Colonic mucosa (tissue), 4 donors: Measurements from ENCODE around the gene PARK7. TPM values are rescaled to one million over a fixed set of nuclear protein-coding genes. Genes with fewer than 3 reads are reported as not detected.

Source experiments
- DNase-seq: peaks from one replicate; pipeline ENCODE4 v3.0.0-alpha.2; 2020
- H3K27ac ChIP-seq: fragments of 200-600 bp; one replicate; pipeline ENCODE4 v1.8.0; 2021
- H3K27me3 ChIP-seq: fragments of 200-600 bp; one replicate; pipeline ENCODE4 v1.8.0; 2021
- H3K36me3 ChIP-seq: fragments of 200-600 bp; one replicate; pipeline ENCODE4 v1.8.0; 2021
- H3K4me1 ChIP-seq: fragments of 200-600 bp; one replicate; pipeline ENCODE4 v1.8.0; 2021; ENCODE audit warnings: mild to moderate bottlenecking
- H3K4me3 ChIP-seq: fragments of 200-600 bp; one replicate; pipeline ENCODE4 v1.8.0; 2021
- H3K9ac ChIP-seq, 2 donors: one replicate each; pipeline ENCODE4 v1.7.0; 2013; ENCODE audit warnings: control low read depth in 2 of 2, low read depth in 2 of 2, low read length in 2 of 2
- H3K9me3 ChIP-seq: fragments of 200-600 bp; one replicate; pipeline ENCODE4 v1.8.0; 2021
- CTCF ChIP-seq: fragments of 200-600 bp; IDR thresholded peaks from one replicate; pipeline ENCODE4 v1.8.0; 2022; ENCODE audit warnings: antibody characterized with exemption, mild to moderate bottlenecking
- intact Hi-C: fragments of 100-400 bp; cut with DNase I; formaldehyde crosslinking; loops from one replicate; pipeline ENCODE4 v1.14.1; 2022
- total RNA-seq, 2 donors: library from RNA; stranded (reverse); fragmentation: NEBNext Ultra II Directional in 1 of 2; extraction: Animal tissue kit (Norgen Biotek cat#: 25700) in 1 of 2; gene quantifications; one replicate each; pipeline ENCODE4 v1.2.1, GENCODE V29; 2021
- donor health status: healthy.
- donor health status: DM: no; HTN: no; CAD: no.
- donor health status: DM: no; HTN: no; CAD: no.

PARK7 gene
- total RNA-seq, 2 donors from 2014 or later: 184 to 330 TPM

DNA sequence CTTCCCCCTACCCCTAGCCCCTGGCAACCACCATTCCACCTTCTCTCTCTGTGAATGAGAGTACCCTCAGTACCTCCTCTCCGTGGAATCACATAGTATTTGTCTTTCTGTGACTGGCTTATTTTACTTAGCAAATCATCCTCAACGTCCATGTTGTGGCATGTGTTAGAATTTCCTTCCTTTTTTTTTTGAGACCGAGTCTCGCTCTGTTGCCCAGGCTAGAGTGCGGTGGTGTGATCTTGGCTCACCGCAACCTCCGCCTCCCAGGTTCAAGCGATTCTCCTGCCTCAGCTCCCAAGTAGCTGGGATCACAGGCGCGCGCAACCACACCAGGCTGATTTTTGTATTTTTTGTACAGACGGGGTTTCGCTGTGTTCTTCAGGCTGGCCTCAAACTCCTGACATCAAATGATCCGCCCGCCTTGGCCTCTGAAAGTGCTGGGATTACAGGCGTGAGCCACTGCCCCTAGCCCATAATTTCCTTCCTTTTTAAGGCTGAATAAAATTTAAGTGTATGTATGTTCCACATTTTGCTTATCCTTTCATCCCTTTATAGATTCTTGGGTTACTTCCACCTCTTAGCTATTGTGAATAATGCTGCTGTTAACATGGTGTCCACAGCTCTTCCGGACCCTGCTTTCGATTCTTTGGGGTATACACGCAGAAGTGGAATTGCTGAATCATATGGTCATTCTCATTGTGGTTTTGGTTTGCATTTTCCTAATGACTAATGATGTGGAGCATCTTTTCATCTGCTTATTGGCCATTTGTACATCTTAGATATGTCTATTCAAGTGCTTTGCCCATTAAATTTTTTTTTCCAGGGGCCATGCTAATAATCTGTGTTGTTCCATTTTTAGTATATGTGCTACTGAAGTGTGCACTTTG is 32.3 kb downstream of the PARK7 start:
- Histone ChIP-seq H3K4me1 (no peaks in the 10 kb centered on the region), H3K4me3 (no peak overlapping the region), H3K27me3 (no peaks in the 10 kb centered on the region), H3K9ac (no peak overlapping the region), H3K36me3 (no peaks in the 10 kb centered on the region), H3K27ac (no peak overlapping the region), H3K9me3 (no peaks in the 10 kb centered on the region)
- no peak for TF ChIP-seq CTCF
- no peak for DNase-seq
- intact Hi-C loops: no loop called here

- H3K9me3 ChIP-seq: no peaks in the 10 kb centered on the region
- H3K9ac ChIP-seq: no peak overlapping the region
- no peak for DNase-seq
- no peak overlapping the region for H3K4me3 ChIP-seq
- no peak overlapping the region for H3K27ac ChIP-seq
- no peaks in the 10 kb centered on the region for H3K36me3 ChIP-seq
- H3K27me3 ChIP-seq: no peaks in the 10 kb centered on the region
- H3K4me1 ChIP-seq: no peaks in the 10 kb centered on the region
- TF ChIP-seq CTCF: no peak
- intact Hi-C loops: no loop called here
Observed at GRCh38 chr1:7994827-7995226, 33.3 kb downstream of the PARK7 start.

- intact Hi-C loops: no loop called here
- H3K4me1 ChIP-seq: no peaks in the 10 kb centered on the region
- no peaks in the 10 kb centered on the region for H3K27me3 ChIP-seq
- H3K9me3 ChIP-seq: no peaks in the 10 kb centered on the region
- TF ChIP-seq CTCF: no peak
- no peaks in the 10 kb centered on the region for H3K36me3 ChIP-seq
- no peak overlapping the region for H3K4me3 ChIP-seq
- no peak overlapping the region for H3K27ac ChIP-seq
- H3K9ac ChIP-seq: no peak overlapping the region
- no peak for DNase-seq
Observed at GRCh38 chr1:7995437-7995836, 33.9 kb downstream of the PARK7 start.

DNA sequence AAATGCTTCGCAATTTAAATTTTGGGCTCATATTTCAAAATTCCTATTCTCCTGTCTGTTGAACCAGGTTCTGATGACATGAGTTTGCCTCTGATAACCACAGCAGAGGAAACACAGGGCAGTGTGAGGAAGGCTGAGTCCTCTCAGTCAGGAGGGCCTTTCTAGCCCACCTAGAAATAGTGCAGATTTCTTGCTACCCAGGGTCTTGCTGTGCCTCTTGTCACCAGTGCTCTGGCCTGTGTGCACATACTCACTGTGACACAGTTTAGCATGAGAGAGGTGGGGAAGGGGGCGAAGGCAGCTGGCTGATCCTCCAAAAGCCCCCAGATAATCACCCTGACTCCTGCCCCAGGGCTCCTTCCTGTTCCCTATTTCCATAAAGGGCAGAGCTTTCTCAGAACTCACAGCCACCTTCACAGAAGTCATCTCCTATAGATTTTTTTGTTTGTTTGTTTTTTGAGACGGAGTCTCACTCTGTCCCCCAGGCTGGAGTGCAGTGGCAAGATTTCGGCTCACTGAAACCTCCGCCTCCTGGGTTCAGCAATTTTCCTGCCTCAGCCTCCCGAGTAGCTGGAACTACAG is 40.9 kb downstream of the PARK7 start:
- Histone ChIP-seq H3K36me3 (no peaks in the 10 kb centered on the region), H3K4me1 (no peaks in the 10 kb centered on the region), H3K4me3 (no peak overlapping the region), H3K27ac (no peak overlapping the region), H3K9me3 (no peaks in the 10 kb centered on the region), H3K27me3 (no peaks in the 10 kb centered on the region), H3K9ac (no peak overlapping the region)
- DNase-seq: no peak
- intact Hi-C loops: no loop called here
- no peak for TF ChIP-seq CTCF

GRCh38 chr1:8002921-8003320 is 41.4 kb downstream of the PARK7 start:
- Histone ChIP-seq H3K9me3 (no peaks in the 10 kb centered on the region), H3K27me3 (no peaks in the 10 kb centered on the region), H3K36me3 (no peaks in the 10 kb centered on the region), H3K9ac (no peak overlapping the region), H3K27ac (no peak overlapping the region), H3K4me1 (no peaks in the 10 kb centered on the region), H3K4me3 (no peak overlapping the region)
- no peak for TF ChIP-seq CTCF
- no peak for DNase-seq
- intact Hi-C loops: no loop called here
